OCI-LY7 (cell line): ENCODE data around the gene FRRS1L. TPM values are rescaled to one million over a fixed set of nuclear protein-coding genes. Genes with fewer than 3 reads are reported as not detected.
A peak's percentile ranks its signal among the peaks of the same experiment; 100 is the strongest.

Experiments
- BruUV-seq: library from RNA; stranded (reverse); fragments of 400-500 nt; replicated peaks from 2 replicates; lab custom pipeline; 2021; lab: Mats Ljungman, UMichigan
- CTCF ChIA-PET: fragments of 300-600 bp; sonication (Branson Sonifier 250); formaldehyde crosslinking; loops from one replicate; lab custom pipeline; 2022; ENCODE audit warnings: antibody characterized with exemption; ENCODE audit not compliant: unreplicated experiment; lab: Charles Lee
- POLR2A ChIA-PET: fragments of 300-600 bp; sonication (Branson Sonifier 250); formaldehyde crosslinking; loops from one replicate; lab custom pipeline; 2022; ENCODE audit warnings: antibody characterized with exemption; lab: Charles Lee
- DNase-seq: peaks from one replicate; pipeline ENCODE4 v3.0.0-alpha.2; 2015; ENCODE audit warnings: low spot score
- H2AFZ ChIP-seq: fragments of 200-600 bp; sonication (generic), shearing (Covaris generic); 2 replicates; pipeline ENCODE4 v1.6.1; 2014; ENCODE audit warnings: mild to moderate bottlenecking, antibody characterized with exemption, low read length, moderate library complexity
- H3K27ac ChIP-seq: fragments of 200-600 bp; sonication (generic); 2 replicates; pipeline ENCODE4 v1.5.1; 2014; ENCODE audit warnings: mixed run types, low read depth, mild to moderate bottlenecking, moderate library complexity, low read length, inconsistent platforms; ENCODE audit not compliant: poor library complexity, severe bottlenecking
- H3K36me3 ChIP-seq: fragments of 200-600 bp; sonication (generic); 2 replicates; pipeline ENCODE4 v1.6.1; 2014; ENCODE audit warnings: mild to moderate bottlenecking, antibody characterized with exemption, low read length, moderate library complexity, mixed read lengths; ENCODE audit not compliant: insufficient read depth
- H3K4me1 ChIP-seq: fragments of 200-600 bp; sonication (generic); 2 replicates; pipeline ENCODE4 v1.5.1; 2014; ENCODE audit warnings: mild to moderate bottlenecking, low read length; ENCODE audit not compliant: insufficient read depth, poor library complexity, severe bottlenecking
- H3K4me2 ChIP-seq: fragments of 200-600 bp; sonication (generic); 2 replicates; pipeline ENCODE4 v1.6.1; 2014; ENCODE audit warnings: mild to moderate bottlenecking, low read length
- H3K4me3 ChIP-seq: fragments of 200-600 bp; sonication (generic); 2 replicates; pipeline ENCODE4 v1.5.1; 2014; ENCODE audit warnings: mild to moderate bottlenecking, low read depth, low read length; ENCODE audit not compliant: poor library complexity, severe bottlenecking
- H3K79me2 ChIP-seq: fragments of 200-600 bp; sonication (generic); 2 replicates; pipeline ENCODE4 v1.6.1; 2016; ENCODE audit warnings: low read depth, mild to moderate bottlenecking, low read length, moderate library complexity, mixed read lengths; ENCODE audit not compliant: insufficient read depth
- H3K9me2 ChIP-seq: fragments of 200-600 bp; sonication (generic); 2 replicates; pipeline ENCODE4 v1.6.1; 2016; ENCODE audit warnings: mild to moderate bottlenecking, low read length, mixed read lengths; ENCODE audit not compliant: insufficient read depth
- H3K9me3 ChIP-seq: fragments of 200-600 bp; sonication (generic); 2 replicates; pipeline ENCODE4 v1.6.1; 2014; ENCODE audit warnings: mild to moderate bottlenecking, mixed run types, low read length, mixed read lengths
- H4K20me1 ChIP-seq: fragments of 200-600 bp; sonication (generic); 2 replicates; pipeline ENCODE4 v1.6.1; 2014; ENCODE audit warnings: mild to moderate bottlenecking, antibody characterized with exemption, low read length, moderate library complexity, mixed read lengths; ENCODE audit not compliant: insufficient read depth
- CTCF ChIP-seq: fragments of 200-600 bp; sonication (generic); conservative IDR thresholded peaks from 2 replicates; pipeline ENCODE4 v1.5.1; 2014; ENCODE audit warnings: mild to moderate bottlenecking, antibody characterized with exemption, low read length, moderate library complexity, mixed read lengths
- EZH2phosphoT487 ChIP-seq: fragments of 200-600 bp; sonication (generic); IDR thresholded peaks from 2 replicates; pipeline ENCODE4 v1.6.1; 2018; ENCODE audit warnings: low read depth, borderline replicate concordance, mild to moderate bottlenecking, mixed run types, antibody characterized with exemption, low read length, moderate library complexity, mixed read lengths
- intact Hi-C: fragments of 100-400 bp; cut with micrococcal nuclease; formaldehyde crosslinking; loops from one replicate; pipeline ENCODE4 v1.10.0; 2022; ENCODE audit not compliant: unreplicated experiment
- total RNA-seq, 2 experiments: library from RNA; depleted of rRNA in 1 of 2; stranded (reverse); fragments of >200 nt in 1 of 2; shearing (Covaris generic) in 1 of 2; gene quantifications; 2 replicates each; pipeline ENCODE4 v1.2.3, GENCODE V29; 2014 to 2022

Gene FRRS1L
- total RNA-seq, 2 experiments from 2014 or later, result not detected

DNA sequence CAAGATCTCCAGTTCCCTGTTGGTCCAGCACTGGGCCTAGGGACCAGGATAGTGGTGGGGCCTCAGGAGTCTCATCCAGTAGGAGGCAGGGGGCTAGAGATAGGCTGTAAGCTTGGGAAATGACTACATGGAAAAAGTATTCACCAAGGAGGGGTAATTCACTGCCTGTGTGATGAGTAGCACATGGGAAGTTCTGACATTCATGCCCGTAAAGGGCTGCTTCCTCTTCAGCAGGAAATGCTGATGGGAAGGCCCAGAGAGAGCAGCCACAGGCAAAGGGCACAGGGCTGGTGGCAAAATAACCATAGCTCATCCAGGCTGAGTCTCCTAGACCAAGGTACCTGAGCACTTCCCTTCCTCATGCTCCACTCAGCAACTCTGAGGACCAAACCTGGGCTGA, 23.1 kb upstream of the FRRS1L start:
- H3K79me2 ChIP-seq, result no peaks in the 10 kb centered on the region
- no peak overlapping the region for H3K4me2 ChIP-seq
- no peaks in the 10 kb centered on the region for H3K36me3 ChIP-seq
- intact Hi-C loops, result no loop called here
- H3K4me3 ChIP-seq, result no peak overlapping the region
- no TSS peak for BruUV-seq
- no peaks in the 10 kb centered on the region for H3K9me3 ChIP-seq
- ChIA-PET POLR2A (interaction anchor here (0.6 kb wide), 1 partner anchor 12 kb away, joined by 4 read pairs; no protein-coding TSS in a partner anchor), CTCF (no interaction called here)
- no peaks in the 10 kb centered on the region for H3K4me1 ChIP-seq
- no peak overlapping the region for H2AFZ ChIP-seq
- H4K20me1 ChIP-seq, result no peaks in the 10 kb centered on the region
- TF ChIP-seq CTCF (no peak), EZH2phosphoT487 (no peak)
- H3K27ac ChIP-seq, result no peak overlapping the region
- no peaks in the 10 kb centered on the region for H3K9me2 ChIP-seq
- no peak for DNase-seq

DNA sequence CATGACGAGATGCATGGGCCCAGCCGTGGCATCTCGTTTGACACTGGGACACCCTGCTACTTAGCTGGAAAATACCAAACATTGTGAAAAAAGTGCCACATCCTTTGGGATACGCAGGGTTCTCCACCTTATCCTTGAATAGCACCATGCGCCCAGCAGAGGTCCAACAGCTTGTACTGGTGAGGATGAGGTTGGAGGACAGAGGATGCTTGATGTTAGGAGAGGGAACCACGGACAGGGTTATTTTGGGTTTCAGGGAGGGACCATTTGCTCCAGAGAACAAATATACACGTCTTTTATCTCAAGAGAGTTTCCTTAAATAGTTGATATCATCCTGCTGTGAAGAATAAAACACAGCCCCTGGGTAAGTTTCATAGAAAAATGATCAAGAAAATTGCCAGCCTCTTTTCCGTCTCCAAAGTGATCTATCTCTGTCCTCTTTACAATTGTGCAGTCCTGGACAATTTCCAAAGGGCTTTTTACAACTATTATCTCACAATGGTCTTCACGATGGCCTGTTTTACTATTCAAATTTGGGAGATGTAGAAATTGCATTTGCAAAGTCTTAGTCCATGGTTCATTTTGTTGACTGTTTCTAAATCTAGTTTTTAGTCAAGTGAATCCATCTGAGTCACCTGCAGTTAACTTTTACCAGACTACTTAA, 19.9 kb upstream of the FRRS1L start:
- no peaks in the 10 kb centered on the region for H4K20me1 ChIP-seq
- BruUV-seq, result no TSS peak
- no peaks in the 10 kb centered on the region for H3K9me2 ChIP-seq
- ChIA-PET CTCF (no interaction called here), POLR2A (no interaction called here)
- TF ChIP-seq EZH2phosphoT487, result no peak
- no peak for TF ChIP-seq CTCF
- no peak overlapping the region for H2AFZ ChIP-seq
- no peaks in the 10 kb centered on the region for H3K4me1 ChIP-seq
- H3K4me3 ChIP-seq, result no peak overlapping the region
- no peak overlapping the region for H3K27ac ChIP-seq
- H3K79me2 ChIP-seq, result no peaks in the 10 kb centered on the region
- H3K36me3 ChIP-seq, result no peaks in the 10 kb centered on the region
- DNase-seq, result no peak
- H3K9me3 ChIP-seq, result no peaks in the 10 kb centered on the region
- intact Hi-C loops, result no loop called here
- H3K4me2 ChIP-seq, result no peak overlapping the region

DNA sequence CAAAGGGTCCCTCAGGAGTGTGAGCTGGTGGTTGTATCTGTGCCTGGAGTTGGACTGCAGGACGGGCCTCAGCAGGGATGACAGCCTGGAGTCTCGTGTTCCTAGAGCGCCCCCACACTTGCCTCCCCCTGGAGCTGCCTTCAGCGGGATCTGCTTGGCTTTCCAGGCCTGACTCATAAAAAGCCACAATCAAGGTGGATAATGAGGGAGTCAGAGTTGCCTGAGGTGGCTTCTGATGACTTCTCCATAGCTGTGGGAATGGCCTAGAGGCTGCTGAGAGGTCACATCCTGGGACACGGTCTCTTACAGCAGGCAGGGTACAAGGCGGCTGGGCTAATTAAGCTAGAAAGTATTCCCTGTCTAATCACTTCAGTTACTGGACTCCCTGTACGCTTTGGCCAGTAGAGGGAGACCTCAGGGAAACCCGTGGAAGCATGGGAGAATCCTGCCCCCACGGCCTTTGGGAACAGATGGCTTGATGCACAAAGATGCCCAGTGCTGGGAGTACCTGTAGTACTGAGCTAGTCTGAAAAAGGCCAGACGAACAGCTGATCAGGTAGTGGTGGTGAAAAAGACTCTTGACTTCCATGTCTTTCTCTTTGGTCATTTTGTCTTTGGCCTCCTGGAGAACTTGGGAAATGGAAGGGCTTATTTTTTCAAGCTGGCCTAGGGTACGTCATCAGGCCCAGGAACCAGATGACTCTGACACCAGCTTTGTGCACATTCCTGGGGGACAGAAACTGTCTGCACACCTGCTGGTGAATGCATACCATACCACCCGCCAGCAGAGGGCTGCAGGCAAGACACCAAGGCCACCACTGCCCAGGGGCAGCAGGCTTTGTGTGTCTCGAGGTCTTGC, 16.1 kb upstream of the FRRS1L start:
- H3K4me3 ChIP-seq, result no peak overlapping the region
- ChIA-PET POLR2A (no interaction called here), CTCF (no interaction called here)
- no peaks in the 10 kb centered on the region for H4K20me1 ChIP-seq
- no TSS peak for BruUV-seq
- H3K36me3 ChIP-seq, result no peaks in the 10 kb centered on the region
- intact Hi-C loops, result no loop called here
- H3K4me2 ChIP-seq, result no peak overlapping the region
- DNase-seq, result peak; percentile 13
- H3K79me2 ChIP-seq, result no peaks in the 10 kb centered on the region
- no peaks in the 10 kb centered on the region for H3K9me2 ChIP-seq
- H3K27ac ChIP-seq, result no peak overlapping the region
- H2AFZ ChIP-seq, result no peak overlapping the region
- H3K9me3 ChIP-seq, result no peaks in the 10 kb centered on the region
- no peaks in the 10 kb centered on the region for H3K4me1 ChIP-seq
- TF ChIP-seq EZH2phosphoT487 (no peak), CTCF (peak; percentile 55)
